HCT116 (cell line): ENCODE results near the gene TRIM14. TPM values are rescaled to one million over a fixed set of nuclear protein-coding genes. Genes with fewer than 3 reads are reported as not detected.

Experiments used
- ATAC-seq: fragments of 200-7000 bp; cut with Tn5 transposase; 2 replicates; pipeline ENCODE4 v1.9.1; 2020; ENCODE audit warnings: mild to moderate bottlenecking, moderate library complexity
- BruUV-seq: library from RNA; stranded (reverse); fragments of 400-500 nt; replicated peaks from 2 replicates; lab custom pipeline; 2021; lab: Mats Ljungman, UMichigan
- CTCF ChIA-PET: fragments of 300-600 bp; sonication (Branson Sonifier 250); formaldehyde crosslinking; loops from one replicate; lab custom pipeline; 2021; ENCODE audit warnings: antibody characterized with exemption; lab: Charles Lee
- POLR2A ChIA-PET: fragments of 300-600, 350-600 bp; sonication (Branson Sonifier 250); formaldehyde crosslinking; loops from one replicate; lab custom pipeline; 2021; ENCODE audit warnings: antibody characterized with exemption; lab: Charles Lee
- RAD21 ChIA-PET, 2 experiments: fragments of 300-600 bp; sonication (Branson Sonifier 250); formaldehyde crosslinking; loops; one replicate each; lab custom pipeline; 2023; ENCODE audit warnings: low total read pairs in 2 of 2; ENCODE audit not compliant: uncharacterized antibody in 2 of 2, unreplicated experiment in 2 of 2, low non-redundant PET in 1 of 2; lab: Charles Lee
- DNase-seq: peaks from one replicate; pipeline ENCODE4 v3.0.0-alpha.2; 2010; ENCODE audit warnings: low read depth, low spot score
- H2AFZ ChIP-seq: fragments of 200-600 bp; shearing (Covaris generic), sonication (generic); 2 replicates; pipeline ENCODE4 v1.6.1; 2017; ENCODE audit warnings: low read depth, mixed run types, mixed read lengths, antibody characterized with exemption, low read length; ENCODE audit not compliant: poor library complexity, severe bottlenecking
- H3K27ac ChIP-seq: 2 replicates; pipeline ENCODE4 v1.5.1; 2012; ENCODE audit warnings: low read depth, low read length
- H3K27me3 ChIP-seq: fragments of 200-600 bp; sonication (generic); 2 replicates; pipeline ENCODE4 v1.6.1; 2016; ENCODE audit warnings: mixed run types, low read length, mixed read lengths; ENCODE audit not compliant: insufficient read depth
- H3K36me3 ChIP-seq, 2 experiments: fragments of 200-500 bp in 1 of 2; fragments of 200-600 bp in 1 of 2; sonication (Bioruptor generic) in 1 of 2; sonication (generic) in 1 of 2; 2 replicates each; pipeline versions ENCODE4 v1.5.1 to v1.6.1; 2014 to 2016; ENCODE audit warnings: low read length in 2 of 2, inconsistent platforms in 1 of 2, mixed read lengths in 1 of 2, mixed run types in 1 of 2; ENCODE audit not compliant: insufficient read depth in 2 of 2, control insufficient read depth in 1 of 2
- H3K4me1 ChIP-seq, 2 experiments: fragments of 200-600 bp in 1 of 2; sonication (generic) in 1 of 2; 2 replicates each; pipeline versions ENCODE4 v1.5.1 to v1.6.1; 2012 to 2017; ENCODE audit warnings: low read length in 2 of 2, inconsistent platforms in 1 of 2, mild to moderate bottlenecking in 1 of 2, mixed read lengths in 1 of 2, mixed run types in 1 of 2, moderate library complexity in 1 of 2; ENCODE audit not compliant: insufficient read depth in 2 of 2, control insufficient read depth in 1 of 2
- H3K4me2 ChIP-seq: fragments of 200-600 bp; sonication (generic); 2 replicates; pipeline ENCODE4 v1.6.1; 2017; ENCODE audit warnings: mixed run types, low read length, mixed read lengths
- H3K4me3 ChIP-seq, 2 experiments: fragments of 200-600 bp in 1 of 2; sonication (generic) in 1 of 2; replicated peaks in 1 of 2; 2 replicates each; pipeline ENCODE4 v1.5.1; 2011 to 2016; ENCODE audit warnings: low read length in 2 of 2, control low read depth in 1 of 2, low read depth in 1 of 2, mild to moderate bottlenecking in 1 of 2, mixed read lengths in 1 of 2, mixed run types in 1 of 2
- H3K79me2 ChIP-seq: fragments of 200-600 bp; sonication (generic); 2 replicates; pipeline ENCODE4 v1.6.1; 2017; ENCODE audit warnings: mild to moderate bottlenecking, mixed run types, low read length, moderate library complexity, mixed read lengths; ENCODE audit not compliant: insufficient read depth
- H3K9ac ChIP-seq: fragments of 200-600 bp; sonication (generic); 2 replicates; pipeline ENCODE4 v1.6.1; 2016; ENCODE audit warnings: low read length, mixed read lengths
- H3K9me2 ChIP-seq: fragments of 200-600 bp; sonication (generic), shearing (Covaris generic); 2 replicates; pipeline ENCODE4 v1.6.1; 2017; ENCODE audit warnings: mixed run types, mild to moderate bottlenecking, moderate library complexity; ENCODE audit not compliant: insufficient read depth
- H3K9me3 ChIP-seq, 2 experiments: fragments of 200-500 bp in 1 of 2; fragments of 200-600 bp in 1 of 2; sonication (Bioruptor generic) in 1 of 2; sonication (generic) in 1 of 2; 2 replicates each; pipeline ENCODE4 v1.6.1; 2014 to 2017; ENCODE audit warnings: low read length in 2 of 2, mixed read lengths in 2 of 2, inconsistent platforms in 1 of 2, low read depth in 1 of 2, mild to moderate bottlenecking in 1 of 2, mixed run types in 1 of 2, moderate library complexity in 1 of 2; ENCODE audit not compliant: control insufficient read depth in 1 of 2, insufficient read depth in 1 of 2
- H4K20me1 ChIP-seq: fragments of 200-600 bp; sonication (generic), shearing (Covaris generic); 2 replicates; pipeline ENCODE4 v1.6.1; 2017; ENCODE audit warnings: mixed run types, mild to moderate bottlenecking, moderate library complexity; ENCODE audit not compliant: insufficient read depth
- ATF3 ChIP-seq: IDR thresholded peaks from 2 replicates; pipeline ENCODE4 v1.6.1; 2012
- CEBPB ChIP-seq: IDR thresholded peaks from 2 replicates; pipeline ENCODE4 v1.6.1; 2012; ENCODE audit warnings: low read depth
- EGR1 ChIP-seq: IDR thresholded peaks from 2 replicates; pipeline ENCODE4 v1.6.1; 2012; ENCODE audit warnings: low read depth
- ELF1 ChIP-seq: IDR thresholded peaks from 2 replicates; pipeline ENCODE4 v1.6.1; 2012; ENCODE audit warnings: low read depth, borderline replicate concordance
- EZH2 ChIP-seq: fragments of 200-600 bp; sonication (generic); IDR thresholded peaks from 2 replicates; pipeline ENCODE4 v1.6.1; 2017; ENCODE audit warnings: antibody characterized with exemption, mixed run types
- FOSL1 ChIP-seq: IDR thresholded peaks from 2 replicates; pipeline ENCODE4 v1.6.1; 2012; ENCODE audit warnings: low read depth
- JUND ChIP-seq: IDR thresholded peaks from 2 replicates; pipeline ENCODE4 v1.6.1; 2012
- MAX ChIP-seq: IDR thresholded peaks from 2 replicates; pipeline ENCODE4 v1.6.1; 2012
- POLR2A ChIP-seq: IDR thresholded peaks from 2 replicates; pipeline ENCODE4 v1.7.0; 2011; ENCODE audit warnings: borderline replicate concordance; ENCODE audit not compliant: insufficient read depth, insufficient read length; ENCODE audit errors: extremely low read depth
- REST ChIP-seq: IDR thresholded peaks from 2 replicates; pipeline ENCODE4 v1.6.1; 2012; ENCODE audit warnings: low read depth
- SIN3A ChIP-seq: IDR thresholded peaks from 2 replicates; pipeline ENCODE4 v1.6.1; 2012; ENCODE audit warnings: low read depth
- SRF ChIP-seq: IDR thresholded peaks from 2 replicates; pipeline ENCODE4 v1.6.1; 2012; ENCODE audit warnings: low read depth
- YY1 ChIP-seq: IDR thresholded peaks from 2 replicates; pipeline ENCODE4 v1.6.1; 2011; ENCODE audit warnings: low read length, low read depth, moderate library complexity, mild to moderate bottlenecking; ENCODE audit not compliant: insufficient replicate concordance; ENCODE audit errors: extremely low read depth
- ZBTB33 ChIP-seq: IDR thresholded peaks from 2 replicates; pipeline ENCODE4 v1.6.1; 2011; ENCODE audit warnings: mild to moderate bottlenecking, low read length, moderate library complexity; ENCODE audit not compliant: insufficient replicate concordance; ENCODE audit errors: extremely low read depth
- ZNF274 ChIP-seq: fragments of 200-500 bp; sonication (Bioruptor generic); IDR thresholded peaks from 2 replicates; pipeline ENCODE4 v1.6.1; 2014; ENCODE audit warnings: mild to moderate bottlenecking, low read depth, low read length, inconsistent platforms
- intact Hi-C: fragments of 100-400 bp; cut with micrococcal nuclease; formaldehyde crosslinking; loops from 2 replicates; pipeline ENCODE4 v1.10.0; 2022
- total RNA-seq: library from RNA; stranded (reverse); gene quantifications from one replicate; pipeline ENCODE4 v1.2.1, GENCODE V29; 2021; ENCODE audit not compliant: unreplicated experiment

TRIM14 gene
- total RNA-seq, 1 experiment from 2014 or later: 24.4 TPM

- TF ChIP-seq ZNF274 (no peak), SIN3A (no peak), FOSL1 (no peak), EGR1 (no peak), ATF3 (no peak), REST (no peak), MAX (no peak)
Measured at GRCh38 chr9:98168153-98168780, 49.2 kb upstream of the TRIM14 start (continued).

GRCh38 chr9:98164912-98165311, 45.9 kb upstream of the TRIM14 start:
- H3K4me1 ChIP-seq: peaks cover 4 to 14% of the 10 kb centered on the region in 2 experiments; a peak in 3 of 4 replicates
- RAD21 ChIA-PET: no interaction called here
- DNase-seq (no peak), ATAC-seq (no peak)
- no peak overlapping the region for H2AFZ ChIP-seq
- no peaks in the 10 kb centered on the region for H3K36me3 ChIP-seq
- no peaks in the 10 kb centered on the region for H3K79me2 ChIP-seq
- no peaks in the 10 kb centered on the region for H3K27me3 ChIP-seq
- TF ChIP-seq ELF1 (no peak), FOSL1 (no peak), JUND (no peak), POLR2A (no peak), CEBPB (no peak), ZBTB33 (no peak), SIN3A (no peak), SRF (no peak), MAX (no peak), YY1 (no peak), EZH2 (no peak)
- H3K9ac ChIP-seq: no peak overlapping the region
- H3K9me3 ChIP-seq: no peaks in the 10 kb centered on the region
- CTCF ChIA-PET: no interaction called here
- no peaks in the 10 kb centered on the region for H3K9me2 ChIP-seq
- no peak overlapping the region for H3K4me2 ChIP-seq
- H4K20me1 ChIP-seq: no peaks in the 10 kb centered on the region
- H3K4me3 ChIP-seq: no peak overlapping the region
- BruUV-seq: no TSS peak
- POLR2A ChIA-PET: no interaction called here
- intact Hi-C loops: no loop called here
- H3K27ac ChIP-seq: no peak overlapping the region
